ENCODE results near the gene VAT1L. TPM values are rescaled to one million over a fixed set of nuclear protein-coding genes. Genes with fewer than 3 reads are reported as not detected.

VAT1L gene
- total and polyA plus RNA-seq, 10 donors: 0.02 to 0.23 (median 0.10) TPM; not detected in 4

GRCh38 chr16:77744141-77744540 is 44.2 kb upstream of the VAT1L start:
- DNase-seq: no peak
- no peak for TF ChIP-seq POLR2A (IDR thresholded peaks at IDR 0.05)
- TF ChIP-seq, protein P1, sequence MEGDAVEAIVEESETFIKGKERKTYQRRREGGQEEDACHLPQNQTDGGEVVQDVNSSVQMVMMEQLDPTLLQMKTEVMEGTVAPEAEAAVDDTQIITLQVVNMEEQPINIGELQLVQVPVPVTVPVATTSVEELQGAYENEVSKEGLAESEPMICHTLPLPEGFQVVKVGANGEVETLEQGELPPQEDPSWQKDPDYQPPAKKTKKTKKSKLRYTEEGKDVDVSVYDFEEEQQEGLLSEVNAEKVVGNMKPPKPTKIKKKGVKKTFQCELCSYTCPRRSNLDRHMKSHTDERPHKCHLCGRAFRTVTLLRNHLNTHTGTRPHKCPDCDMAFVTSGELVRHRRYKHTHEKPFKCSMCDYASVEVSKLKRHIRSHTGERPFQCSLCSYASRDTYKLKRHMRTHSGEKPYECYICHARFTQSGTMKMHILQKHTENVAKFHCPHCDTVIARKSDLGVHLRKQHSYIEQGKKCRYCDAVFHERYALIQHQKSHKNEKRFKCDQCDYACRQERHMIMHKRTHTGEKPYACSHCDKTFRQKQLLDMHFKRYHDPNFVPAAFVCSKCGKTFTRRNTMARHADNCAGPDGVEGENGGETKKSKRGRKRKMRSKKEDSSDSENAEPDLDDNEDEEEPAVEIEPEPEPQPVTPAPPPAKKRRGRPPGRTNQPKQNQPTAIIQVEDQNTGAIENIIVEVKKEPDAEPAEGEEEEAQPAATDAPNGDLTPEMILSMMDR (IDR thresholded peaks at IDR 0.05 in 8 of 11, conservative IDR thresholded peaks at IDR 0.05 in 3 of 11): no peak
- no peak for TF ChIP-seq POLR2AphosphoS5 (IDR thresholded peaks at IDR 0.05)
- Histone ChIP-seq H3K36me3 (peaks cover 0 to 6% (median 0%) of the 10 kb centered on the region in 6 donors), H3K4me1 (no peaks in the 10 kb centered on the region), H3K4me3 (no peak overlapping the region), H3K27ac (no peak overlapping the region), H3K27me3 (replicated peaks in 1 of 7) (no peaks in the 10 kb centered on the region), H3K9me3 (no peaks in the 10 kb centered on the region)
- intact Hi-C loops (cut with DNase I; ENCODE audit: low total_unique reads): no loop called here
- 66 to 80% (median 74%) methylated on average over 4 of the region's 4 CpGs for WGBS, 5 donors

DNA sequence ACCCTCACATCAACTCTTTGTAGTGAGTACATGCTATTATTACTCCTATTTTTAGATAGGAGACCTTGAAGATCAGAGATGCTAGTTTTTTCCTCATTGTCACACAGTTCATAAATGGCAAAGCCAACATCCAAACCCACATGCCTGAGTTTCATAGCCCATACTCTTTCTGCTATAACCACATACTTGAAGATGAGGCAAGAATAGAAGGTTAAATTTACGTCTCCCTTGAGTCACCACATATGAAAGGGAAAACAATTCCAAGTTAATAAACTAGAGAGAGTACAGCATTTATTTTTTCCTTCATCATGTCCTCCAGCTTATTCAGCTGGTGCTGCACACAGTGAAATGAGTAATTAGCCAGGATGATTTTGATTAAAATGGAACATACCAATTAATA is 42.4 kb upstream of the VAT1L start:
- no peak for TF ChIP-seq POLR2A (IDR thresholded peaks at IDR 0.05)
- Histone ChIP-seq H3K4me3 (no peak overlapping the region), H3K27me3 (replicated peaks in 1 of 7) (no peaks in the 10 kb centered on the region), H3K27ac (no peak overlapping the region), H3K9me3 (no peaks in the 10 kb centered on the region), H3K36me3 (peaks cover 0 to 6% (median 0%) of the 10 kb centered on the region in 6 donors), H3K4me1 (no peaks in the 10 kb centered on the region)
- intact Hi-C loops (cut with DNase I; ENCODE audit: low total_unique reads): no loop called here
- DNase-seq: no peak
- WGBS, 5 donors: 70 to 96% (median 75%) methylated on average over 1 of the region's 1 CpG

DNA sequence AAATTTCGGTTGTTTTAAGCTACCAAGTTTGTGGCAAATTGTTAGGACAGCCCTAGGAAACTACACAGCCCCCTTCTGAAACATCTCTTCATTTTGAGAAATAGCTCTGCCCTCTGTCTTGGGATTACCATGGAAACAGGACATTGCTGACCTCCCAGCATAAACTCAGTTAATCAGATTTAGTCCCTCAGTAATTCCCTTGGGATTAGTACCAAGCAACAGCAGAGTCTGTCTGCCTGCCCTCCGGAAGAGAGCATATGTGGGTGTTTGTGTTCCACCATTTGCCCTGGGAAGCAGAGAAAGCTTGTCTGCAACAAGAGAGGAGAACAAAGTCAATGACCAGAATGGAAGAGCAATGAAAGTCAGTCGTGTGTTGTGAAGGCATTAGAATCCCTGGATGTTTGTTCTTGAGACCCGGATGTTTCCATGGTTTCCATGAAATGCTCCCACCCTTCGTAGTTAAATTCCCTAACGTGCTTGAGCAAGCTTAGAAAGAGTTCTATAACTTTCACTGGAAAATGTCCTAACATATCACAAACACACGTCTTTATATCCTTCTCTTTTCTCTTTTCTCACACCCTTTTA is 39.9 kb upstream of the VAT1L start:
- H3K4me3 ChIP-seq: no peak overlapping the region
- H3K9me3 ChIP-seq: no peaks in the 10 kb centered on the region
- intact Hi-C loops (cut with DNase I; ENCODE audit: low total_unique reads): no loop called here
- DNase-seq: no peak
- H3K4me1 ChIP-seq: no peaks in the 10 kb centered on the region
- WGBS, 5 donors: 57 to 89% (median 78%) methylated on average over 7 of the region's 7 CpGs
- H3K27ac ChIP-seq: no peak overlapping the region
- TF ChIP-seq POLR2AphosphoS5 (IDR thresholded peaks at IDR 0.05) (no peak), POLR2A (IDR thresholded peaks at IDR 0.05) (no peak)
- TF ChIP-seq, protein P1 (IDR thresholded peaks at IDR 0.05 in 8 of 11, conservative IDR thresholded peaks at IDR 0.05 in 3 of 11): no peak
- H3K36me3 ChIP-seq: no peaks in the 10 kb centered on the region
- no peaks in the 10 kb centered on the region for H3K27me3 ChIP-seq (replicated peaks in 1 of 7)

DNA sequence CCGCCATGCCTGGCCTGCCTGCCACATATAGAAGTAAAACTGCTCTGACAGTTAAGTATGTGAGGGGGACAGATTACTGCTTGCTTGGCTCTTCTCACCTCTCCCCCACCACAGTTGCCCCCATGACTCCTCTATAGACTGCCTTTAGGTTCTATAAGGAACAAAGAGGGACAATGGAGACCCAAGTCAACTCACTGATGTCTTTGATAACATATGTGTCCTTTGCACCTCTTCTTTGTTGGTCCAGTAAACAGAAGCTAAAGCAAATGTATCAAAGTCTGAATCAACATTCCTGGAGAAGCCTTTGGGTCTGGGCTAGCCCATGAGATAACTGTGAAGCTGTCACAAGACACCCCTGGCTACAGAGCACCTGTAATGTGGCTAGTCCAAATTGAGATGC is 38.9 kb upstream of the VAT1L start:
- H3K27ac ChIP-seq: no peak overlapping the region

More for the DNA sequence above, 38.9 kb upstream of the VAT1L start:
- no peaks in the 10 kb centered on the region for H3K4me1 ChIP-seq
- no peak overlapping the region for H3K4me3 ChIP-seq
- TF ChIP-seq POLR2A (IDR thresholded peaks at IDR 0.05) (no peak), POLR2AphosphoS5 (IDR thresholded peaks at IDR 0.05) (no peak)
- TF ChIP-seq, protein P1 (IDR thresholded peaks at IDR 0.05 in 8 of 11, conservative IDR thresholded peaks at IDR 0.05 in 3 of 11): no peak
- no peak for DNase-seq
- H3K9me3 ChIP-seq: no peaks in the 10 kb centered on the region
- 37 to 85% (median 79%) methylated on average over 1 of the region's 1 CpG for WGBS, 5 donors
- H3K27me3 ChIP-seq (replicated peaks in 1 of 7): no peaks in the 10 kb centered on the region
- H3K36me3 ChIP-seq: no peaks in the 10 kb centered on the region
- intact Hi-C loops (cut with DNase I; ENCODE audit: low total_unique reads): no loop called here

All from spleen (tissue), 11 donors.